ENCODE measurements around the gene FAAP100.

Gene FAAP100

GRCh38 chr17:81517339-81518112, 34.6 kb downstream of the FAAP100 start:
- DNase-seq = peak; percentile 83
- in situ Hi-C loops (cut with MboI; ENCODE audit: low pct_unique_long_range_greater_than_20kb, low sequenced_read_pairs) = no loop called here

GRCh38 chr17:81517009-81517338, 35.2 kb downstream of the FAAP100 start:
- DNase-seq = no peak
- in situ Hi-C loops (cut with MboI; ENCODE audit: low pct_unique_long_range_greater_than_20kb, low sequenced_read_pairs) = no loop called here

- in situ Hi-C loops (cut with MboI; ENCODE audit: low pct_unique_long_range_greater_than_20kb, low sequenced_read_pairs) = no loop called here
- DNase-seq = no peak
Observed at GRCh38 chr17:81516439-81516838, 35.7 kb downstream of the FAAP100 start.

- no peak for DNase-seq
- in situ Hi-C loops (cut with MboI; ENCODE audit: low pct_unique_long_range_greater_than_20kb, low sequenced_read_pairs) = no loop called here
Observed at GRCh38 chr17:81515530-81516041, 36.6 kb downstream of the FAAP100 start.

- DNase-seq = peak; percentile 83
- in situ Hi-C loops (cut with MboI; ENCODE audit: low pct_unique_long_range_greater_than_20kb, low sequenced_read_pairs) = no loop called here
Observed at GRCh38 chr17:81514739-81515529, 37.2 kb downstream of the FAAP100 start.

- DNase-seq = no peak
- in situ Hi-C loops (cut with MboI; ENCODE audit: low pct_unique_long_range_greater_than_20kb, low sequenced_read_pairs) = no loop called here
Observed at GRCh38 chr17:81514489-81514738, 37.7 kb downstream of the FAAP100 start.

GRCh38 chr17:81513753-81514488, 38.2 kb downstream of the FAAP100 start:
- DNase-seq = peak; percentile 61
- in situ Hi-C loops (cut with MboI; ENCODE audit: low pct_unique_long_range_greater_than_20kb, low sequenced_read_pairs) = no loop called here

GRCh38 chr17:81513372-81513752, 38.8 kb downstream of the FAAP100 start:
- DNase-seq = peak; percentile 69
- in situ Hi-C loops (cut with MboI; ENCODE audit: low pct_unique_long_range_greater_than_20kb, low sequenced_read_pairs) = no loop called here

GRCh38 chr17:81512562-81513371, 39.4 kb downstream of the FAAP100 start, which contains the start of gene ACTG1:
Gene ACTG1, minus strand, starts transcription at chr17:81512799. Its CDS starts 445 bp downstream, at chr17:81512354.
- peak; percentile 91 for DNase-seq
- in situ Hi-C loops (cut with MboI; ENCODE audit: low pct_unique_long_range_greater_than_20kb, low sequenced_read_pairs) = no loop called here

GRCh38 chr17:81511804-81512561, 40.2 kb downstream of the FAAP100 start:
- no peak for DNase-seq
- in situ Hi-C loops (cut with MboI; ENCODE audit: low pct_unique_long_range_greater_than_20kb, low sequenced_read_pairs) = no loop called here

- no peak for DNase-seq
- in situ Hi-C loops (cut with MboI; ENCODE audit: low pct_unique_long_range_greater_than_20kb, low sequenced_read_pairs) = no loop called here
Observed at GRCh38 chr17:81511554-81511803, 40.7 kb downstream of the FAAP100 start.

- in situ Hi-C loops (cut with MboI; ENCODE audit: low pct_unique_long_range_greater_than_20kb, low sequenced_read_pairs) = no loop called here
- no peak for DNase-seq
Observed at GRCh38 chr17:81510785-81511553, 41.2 kb downstream of the FAAP100 start.

GRCh38 chr17:81509972-81510784, 42.0 kb downstream of the FAAP100 start:
- no peak for DNase-seq
- in situ Hi-C loops (cut with MboI; ENCODE audit: low pct_unique_long_range_greater_than_20kb, low sequenced_read_pairs) = no loop called here

- DNase-seq = peak; percentile 61
- in situ Hi-C loops (cut with MboI; ENCODE audit: low pct_unique_long_range_greater_than_20kb, low sequenced_read_pairs) = no loop called here
Observed at GRCh38 chr17:81509207-81509971, 42.8 kb downstream of the FAAP100 start.

- DNase-seq = no peak
- in situ Hi-C loops (cut with MboI; ENCODE audit: low pct_unique_long_range_greater_than_20kb, low sequenced_read_pairs) = no loop called here
Observed at GRCh38 chr17:81508639-81509206, 43.4 kb downstream of the FAAP100 start.

GRCh38 chr17:81503619-81504018, 48.5 kb downstream of the FAAP100 start:
- in situ Hi-C loops (cut with MboI; ENCODE audit: low pct_unique_long_range_greater_than_20kb, low sequenced_read_pairs) = no loop called here
- no peak for DNase-seq
